H1 (cell line): ENCODE data around the gene RGL1. TPM values are rescaled to one million over a fixed set of nuclear protein-coding genes. Genes with fewer than 3 reads are reported as not detected.

Experiments
- polyA plus RNA-seq, 7 experiments: library from polyadenylated mRNA; depleted of rRNA in 3 of 7; stranded (reverse) in 5 of 7; unstranded in 2 of 7; fragments of >200 nt in 5 of 7; fragments of 200-250 nt in 2 of 7; gene quantifications; 1 replicate in 5 of 7; 2 replicates in 1 of 7; 4 replicates in 1 of 7; pipeline versions ENCODE4 v1.2.1 to v1.2.3, GENCODE V29; 2011 to 2013; ENCODE audit warnings: missing spikeins in 2 of 7, mixed read lengths in 2 of 7
- total RNA-seq: library from RNA; stranded (reverse); fragmentation: NEBNext Ultra II Directional; extraction: Animal tissue kit (Norgen Biotek cat#: 25700); gene quantifications from 2 replicates; pipeline ENCODE4 v1.2.1, GENCODE V29; 2021
- TF ChIP-seq, protein P1 (sequence below): fragments of 300-600 bp; sonication (generic); IDR thresholded peaks from 2 replicates; pipeline ENCODE4 v1.7.1; 2012; ENCODE audit warnings: low read length, moderate library complexity, mild to moderate bottlenecking, inconsistent platforms; ENCODE audit not compliant: insufficient replicate concordance

RGL1 gene
- total and polyA plus RNA-seq, 2 of the 8 experiments (the other 6 are each of a cell fraction or from before 2014, with no cell fraction given) = 0.98 to 2.4 TPM

DNA sequence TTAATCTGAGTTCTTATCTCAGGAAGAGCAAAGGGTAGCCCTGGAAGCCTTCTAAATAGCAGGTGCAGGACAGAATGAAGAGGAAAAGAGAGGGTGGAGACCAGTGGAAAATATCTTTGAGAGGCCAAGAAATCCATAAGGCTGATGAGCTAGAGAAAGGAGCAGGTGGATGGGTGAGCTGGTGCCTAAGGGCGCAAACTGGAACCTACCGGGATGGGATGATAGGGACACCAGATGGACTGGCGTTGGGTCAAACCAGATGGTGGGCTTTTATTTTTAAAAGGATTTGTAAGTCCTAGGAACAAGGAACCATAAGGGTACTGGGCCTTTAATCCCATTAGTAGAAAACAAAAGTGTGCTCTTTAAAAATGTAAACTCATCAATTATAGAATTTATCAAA is 59.7 kb downstream of the RGL1 start (continued):
- TF ChIP-seq, protein P1, sequence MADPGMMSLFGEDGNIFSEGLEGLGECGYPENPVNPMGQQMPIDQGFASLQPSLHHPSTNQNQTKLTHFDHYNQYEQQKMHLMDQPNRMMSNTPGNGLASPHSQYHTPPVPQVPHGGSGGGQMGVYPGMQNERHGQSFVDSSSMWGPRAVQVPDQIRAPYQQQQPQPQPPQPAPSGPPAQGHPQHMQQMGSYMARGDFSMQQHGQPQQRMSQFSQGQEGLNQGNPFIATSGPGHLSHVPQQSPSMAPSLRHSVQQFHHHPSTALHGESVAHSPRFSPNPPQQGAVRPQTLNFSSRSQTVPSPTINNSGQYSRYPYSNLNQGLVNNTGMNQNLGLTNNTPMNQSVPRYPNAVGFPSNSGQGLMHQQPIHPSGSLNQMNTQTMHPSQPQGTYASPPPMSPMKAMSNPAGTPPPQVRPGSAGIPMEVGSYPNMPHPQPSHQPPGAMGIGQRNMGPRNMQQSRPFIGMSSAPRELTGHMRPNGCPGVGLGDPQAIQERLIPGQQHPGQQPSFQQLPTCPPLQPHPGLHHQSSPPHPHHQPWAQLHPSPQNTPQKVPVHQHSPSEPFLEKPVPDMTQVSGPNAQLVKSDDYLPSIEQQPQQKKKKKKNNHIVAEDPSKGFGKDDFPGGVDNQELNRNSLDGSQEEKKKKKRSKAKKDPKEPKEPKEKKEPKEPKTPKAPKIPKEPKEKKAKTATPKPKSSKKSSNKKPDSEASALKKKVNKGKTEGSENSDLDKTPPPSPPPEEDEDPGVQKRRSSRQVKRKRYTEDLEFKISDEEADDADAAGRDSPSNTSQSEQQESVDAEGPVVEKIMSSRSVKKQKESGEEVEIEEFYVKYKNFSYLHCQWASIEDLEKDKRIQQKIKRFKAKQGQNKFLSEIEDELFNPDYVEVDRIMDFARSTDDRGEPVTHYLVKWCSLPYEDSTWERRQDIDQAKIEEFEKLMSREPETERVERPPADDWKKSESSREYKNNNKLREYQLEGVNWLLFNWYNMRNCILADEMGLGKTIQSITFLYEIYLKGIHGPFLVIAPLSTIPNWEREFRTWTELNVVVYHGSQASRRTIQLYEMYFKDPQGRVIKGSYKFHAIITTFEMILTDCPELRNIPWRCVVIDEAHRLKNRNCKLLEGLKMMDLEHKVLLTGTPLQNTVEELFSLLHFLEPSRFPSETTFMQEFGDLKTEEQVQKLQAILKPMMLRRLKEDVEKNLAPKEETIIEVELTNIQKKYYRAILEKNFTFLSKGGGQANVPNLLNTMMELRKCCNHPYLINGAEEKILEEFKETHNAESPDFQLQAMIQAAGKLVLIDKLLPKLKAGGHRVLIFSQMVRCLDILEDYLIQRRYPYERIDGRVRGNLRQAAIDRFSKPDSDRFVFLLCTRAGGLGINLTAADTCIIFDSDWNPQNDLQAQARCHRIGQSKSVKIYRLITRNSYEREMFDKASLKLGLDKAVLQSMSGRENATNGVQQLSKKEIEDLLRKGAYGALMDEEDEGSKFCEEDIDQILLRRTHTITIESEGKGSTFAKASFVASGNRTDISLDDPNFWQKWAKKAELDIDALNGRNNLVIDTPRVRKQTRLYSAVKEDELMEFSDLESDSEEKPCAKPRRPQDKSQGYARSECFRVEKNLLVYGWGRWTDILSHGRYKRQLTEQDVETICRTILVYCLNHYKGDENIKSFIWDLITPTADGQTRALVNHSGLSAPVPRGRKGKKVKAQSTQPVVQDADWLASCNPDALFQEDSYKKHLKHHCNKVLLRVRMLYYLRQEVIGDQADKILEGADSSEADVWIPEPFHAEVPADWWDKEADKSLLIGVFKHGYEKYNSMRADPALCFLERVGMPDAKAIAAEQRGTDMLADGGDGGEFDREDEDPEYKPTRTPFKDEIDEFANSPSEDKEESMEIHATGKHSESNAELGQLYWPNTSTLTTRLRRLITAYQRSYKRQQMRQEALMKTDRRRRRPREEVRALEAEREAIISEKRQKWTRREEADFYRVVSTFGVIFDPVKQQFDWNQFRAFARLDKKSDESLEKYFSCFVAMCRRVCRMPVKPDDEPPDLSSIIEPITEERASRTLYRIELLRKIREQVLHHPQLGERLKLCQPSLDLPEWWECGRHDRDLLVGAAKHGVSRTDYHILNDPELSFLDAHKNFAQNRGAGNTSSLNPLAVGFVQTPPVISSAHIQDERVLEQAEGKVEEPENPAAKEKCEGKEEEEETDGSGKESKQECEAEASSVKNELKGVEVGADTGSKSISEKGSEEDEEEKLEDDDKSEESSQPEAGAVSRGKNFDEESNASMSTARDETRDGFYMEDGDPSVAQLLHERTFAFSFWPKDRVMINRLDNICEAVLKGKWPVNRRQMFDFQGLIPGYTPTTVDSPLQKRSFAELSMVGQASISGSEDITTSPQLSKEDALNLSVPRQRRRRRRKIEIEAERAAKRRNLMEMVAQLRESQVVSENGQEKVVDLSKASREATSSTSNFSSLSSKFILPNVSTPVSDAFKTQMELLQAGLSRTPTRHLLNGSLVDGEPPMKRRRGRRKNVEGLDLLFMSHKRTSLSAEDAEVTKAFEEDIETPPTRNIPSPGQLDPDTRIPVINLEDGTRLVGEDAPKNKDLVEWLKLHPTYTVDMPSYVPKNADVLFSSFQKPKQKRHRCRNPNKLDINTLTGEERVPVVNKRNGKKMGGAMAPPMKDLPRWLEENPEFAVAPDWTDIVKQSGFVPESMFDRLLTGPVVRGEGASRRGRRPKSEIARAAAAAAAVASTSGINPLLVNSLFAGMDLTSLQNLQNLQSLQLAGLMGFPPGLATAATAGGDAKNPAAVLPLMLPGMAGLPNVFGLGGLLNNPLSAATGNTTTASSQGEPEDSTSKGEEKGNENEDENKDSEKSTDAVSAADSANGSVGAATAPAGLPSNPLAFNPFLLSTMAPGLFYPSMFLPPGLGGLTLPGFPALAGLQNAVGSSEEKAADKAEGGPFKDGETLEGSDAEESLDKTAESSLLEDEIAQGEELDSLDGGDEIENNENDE = no peak
- TF ChIP-seq, all 59 proteins: peak for 0
